Middle frontal gyrus (tissue), 1 donor: Measurements from ENCODE around the gene TRPC4AP.
"Not testable (repeated sequence)": the region's sequence is repeated elsewhere in the genome, so short reads cannot be mapped to it uniquely, and the experiment has no call there.

Experiments used
- DNase-seq: peaks from one replicate; pipeline ENCODE4 v3.0.0-alpha.2; 2015; ENCODE audit warnings: low spot score; ENCODE audit errors: extremely low spot score

The TRPC4AP gene

GRCh38 chr20:35106827-35107380, 14.3 kb upstream of the TRPC4AP start:
- no peak for DNase-seq

GRCh38 chr20:35104685-35105295, 12.2 kb upstream of the TRPC4AP start:
- no peak for DNase-seq

GRCh38 chr20:35101620-35102019, 9.0 kb upstream of the TRPC4AP start:
- no peak for DNase-seq

GRCh38 chr20:35093267-35093884, 769 bp upstream of the TRPC4AP start:
- DNase-seq: no peak

GRCh38 chr20:35091816-35092523, 637 bp downstream of the TRPC4AP start:
- no peak for DNase-seq

- DNase-seq: no peak
Observed at GRCh38 chr20:35088231-35089145, 4.1 kb downstream of the TRPC4AP start.

GRCh38 chr20:35087791-35088190, 4.8 kb downstream of the TRPC4AP start:
- no peak for DNase-seq

- DNase-seq: no peak
Observed at GRCh38 chr20:35087355-35087754, 5.3 kb downstream of the TRPC4AP start.

- no peak for DNase-seq
Observed at GRCh38 chr20:35085477-35086225, 7.0 kb downstream of the TRPC4AP start.

GRCh38 chr20:35084998-35085397, 7.6 kb downstream of the TRPC4AP start:
- DNase-seq: no peak

GRCh38 chr20:35080348-35080642, 12.3 kb downstream of the TRPC4AP start:
- DNase-seq: not testable (repeated sequence)

- no peak for DNase-seq
Observed at GRCh38 chr20:35079472-35080347, 12.9 kb downstream of the TRPC4AP start.

- no peak for DNase-seq
Observed at GRCh38 chr20:35077872-35078271, 14.7 kb downstream of the TRPC4AP start.

GRCh38 chr20:35077341-35077740, 15.3 kb downstream of the TRPC4AP start:
- no peak for DNase-seq

GRCh38 chr20:35071436-35072153, 21.0 kb downstream of the TRPC4AP start:
- DNase-seq: not testable (repeated sequence)

- no peak for DNase-seq
Observed at GRCh38 chr20:35066194-35066593, 26.4 kb downstream of the TRPC4AP start.

- DNase-seq: no peak
Observed at GRCh38 chr20:35065181-35065580, 27.4 kb downstream of the TRPC4AP start.

- DNase-seq: no peak
Observed at GRCh38 chr20:35063168-35063567, 29.4 kb downstream of the TRPC4AP start.

GRCh38 chr20:35062478-35062877, 30.1 kb downstream of the TRPC4AP start:
- no peak for DNase-seq
